ENCODE results near the gene GZMB.

Gene GZMB

DNA sequence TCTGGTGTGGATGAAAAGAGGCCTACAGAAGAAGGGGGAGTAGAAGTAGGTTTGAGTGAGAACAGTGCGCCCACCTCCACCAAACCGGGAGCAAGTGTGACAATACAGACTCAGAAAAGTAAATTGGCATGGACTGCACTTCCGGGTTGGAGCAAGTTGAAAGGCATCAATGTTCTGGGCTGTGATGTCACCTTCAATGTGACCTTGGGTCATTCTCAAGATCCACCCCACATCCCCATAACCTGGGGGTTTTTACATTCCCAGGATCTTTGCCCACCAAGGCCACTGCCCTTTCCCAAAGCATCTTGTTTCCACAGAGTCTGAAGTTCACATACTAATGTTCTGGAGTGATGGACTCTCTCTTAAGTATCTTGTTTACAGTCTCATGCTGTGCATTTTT, 5.3 kb upstream of the GZMB start:
- H3K36me3 ChIP-seq (ENCODE audit: insufficient read depth, low read length): no peaks in the 10 kb centered on the region
- H3K4me3 ChIP-seq (ENCODE audit: low read depth in 1 of 2, low read length in 2 of 2): no peak overlapping the region
- H3K9ac ChIP-seq (ENCODE audit: low read depth, low read length): no peak overlapping the region
- no peaks in the 10 kb centered on the region for H3K9me3 ChIP-seq (ENCODE audit: insufficient read depth, low read length, severe bottlenecking)
- no peaks in the 10 kb centered on the region for H3K79me2 ChIP-seq (ENCODE audit: insufficient read depth, low read length)
- DNase-seq: no peak
- H3K4me2 ChIP-seq (ENCODE audit: insufficient read depth, low read length): no peak overlapping the region
- H4K20me1 ChIP-seq (ENCODE audit: insufficient read depth, low read length): no peaks in the 10 kb centered on the region
- H3K4me1 ChIP-seq (ENCODE audit: insufficient read depth, low read length): no peaks in the 10 kb centered on the region
- no peak overlapping the region for H3K27ac ChIP-seq (ENCODE audit: low read length)
- H2AFZ ChIP-seq (ENCODE audit: low read depth, low read length): no peak overlapping the region
- H3K27me3 ChIP-seq (ENCODE audit: insufficient read depth, low read length, poor library complexity): no peaks in the 10 kb centered on the region
- no peak for TF ChIP-seq EZH2 (IDR thresholded peaks at IDR 0.05; ENCODE audit: borderline replicate concordance, low read depth, low read length, severe bottlenecking)
- TF ChIP-seq, protein P1, sequence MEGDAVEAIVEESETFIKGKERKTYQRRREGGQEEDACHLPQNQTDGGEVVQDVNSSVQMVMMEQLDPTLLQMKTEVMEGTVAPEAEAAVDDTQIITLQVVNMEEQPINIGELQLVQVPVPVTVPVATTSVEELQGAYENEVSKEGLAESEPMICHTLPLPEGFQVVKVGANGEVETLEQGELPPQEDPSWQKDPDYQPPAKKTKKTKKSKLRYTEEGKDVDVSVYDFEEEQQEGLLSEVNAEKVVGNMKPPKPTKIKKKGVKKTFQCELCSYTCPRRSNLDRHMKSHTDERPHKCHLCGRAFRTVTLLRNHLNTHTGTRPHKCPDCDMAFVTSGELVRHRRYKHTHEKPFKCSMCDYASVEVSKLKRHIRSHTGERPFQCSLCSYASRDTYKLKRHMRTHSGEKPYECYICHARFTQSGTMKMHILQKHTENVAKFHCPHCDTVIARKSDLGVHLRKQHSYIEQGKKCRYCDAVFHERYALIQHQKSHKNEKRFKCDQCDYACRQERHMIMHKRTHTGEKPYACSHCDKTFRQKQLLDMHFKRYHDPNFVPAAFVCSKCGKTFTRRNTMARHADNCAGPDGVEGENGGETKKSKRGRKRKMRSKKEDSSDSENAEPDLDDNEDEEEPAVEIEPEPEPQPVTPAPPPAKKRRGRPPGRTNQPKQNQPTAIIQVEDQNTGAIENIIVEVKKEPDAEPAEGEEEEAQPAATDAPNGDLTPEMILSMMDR (IDR thresholded peaks at IDR 0.05; ENCODE audit: borderline replicate concordance, extremely low read depth, low read length, poor library complexity, severe bottlenecking): no peak
- no peak for ATAC-seq (ENCODE audit: insufficient read depth, low read depth)

DNA sequence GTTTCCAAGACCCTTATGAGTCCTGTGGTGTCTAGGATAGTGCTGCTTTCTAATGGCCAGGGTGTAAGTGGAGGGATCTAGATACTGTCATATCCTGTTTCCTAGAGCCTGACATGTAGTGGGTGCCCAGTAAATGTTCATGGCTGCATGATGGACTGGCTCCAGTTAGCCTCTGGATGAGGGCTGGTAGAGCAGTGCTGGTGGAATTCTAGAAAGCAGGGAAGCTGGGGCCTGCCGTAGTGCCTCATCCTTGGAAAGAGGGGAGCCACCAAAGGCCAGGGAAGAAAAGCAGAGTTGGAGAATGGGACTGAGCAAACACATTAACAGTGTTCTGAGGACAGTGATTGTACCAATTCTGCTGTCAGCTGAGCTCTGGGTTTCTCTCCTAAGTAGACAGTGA, 637 bp downstream of the GZMB start:
- H2AFZ ChIP-seq (ENCODE audit: low read depth, low read length): no peak overlapping the region
- no peaks in the 10 kb centered on the region for H3K4me1 ChIP-seq (ENCODE audit: insufficient read depth, low read length)
- no peak for ATAC-seq (ENCODE audit: insufficient read depth, low read depth)
- no peak overlapping the region for H3K4me2 ChIP-seq (ENCODE audit: insufficient read depth, low read length)
- H3K4me3 ChIP-seq (ENCODE audit: low read depth in 1 of 2, low read length in 2 of 2): no peak overlapping the region
- TF ChIP-seq EZH2 (IDR thresholded peaks at IDR 0.05; ENCODE audit: borderline replicate concordance, low read depth, low read length, severe bottlenecking): no peak
- TF ChIP-seq, protein P1 (IDR thresholded peaks at IDR 0.05; ENCODE audit: borderline replicate concordance, extremely low read depth, low read length, poor library complexity, severe bottlenecking): no peak
- H3K9me3 ChIP-seq (ENCODE audit: insufficient read depth, low read length, severe bottlenecking): no peaks in the 10 kb centered on the region
- H3K79me2 ChIP-seq (ENCODE audit: insufficient read depth, low read length): no peaks in the 10 kb centered on the region
- H3K9ac ChIP-seq (ENCODE audit: low read depth, low read length): no peak overlapping the region
- no peaks in the 10 kb centered on the region for H3K27me3 ChIP-seq (ENCODE audit: insufficient read depth, low read length, poor library complexity)
- H3K27ac ChIP-seq (ENCODE audit: low read length): no peak overlapping the region
- H3K36me3 ChIP-seq (ENCODE audit: insufficient read depth, low read length): no peaks in the 10 kb centered on the region
- no peaks in the 10 kb centered on the region for H4K20me1 ChIP-seq (ENCODE audit: insufficient read depth, low read length)
- DNase-seq: no peak

DNA sequence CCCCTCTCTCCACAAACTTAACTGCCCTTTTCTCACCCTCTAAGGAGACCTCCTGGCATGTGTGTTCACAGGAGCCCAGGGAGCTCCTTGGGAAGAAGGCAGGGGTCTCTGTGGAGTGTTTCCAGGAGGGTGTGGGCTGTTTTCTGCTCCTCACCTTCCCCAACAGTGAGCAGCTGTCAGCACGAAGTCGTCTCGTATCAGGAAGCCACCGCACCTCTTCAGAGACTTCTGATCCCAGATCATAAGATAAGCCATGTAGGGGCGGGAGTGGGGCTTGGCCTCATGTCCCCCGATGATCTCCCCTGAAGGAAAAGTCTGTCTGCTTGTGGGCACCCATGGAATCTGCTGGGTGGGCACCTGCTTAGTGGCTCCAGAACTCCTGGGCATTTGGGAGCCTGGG, 1.2 kb downstream of the GZMB start:
- Histone ChIP-seq H3K36me3 (ENCODE audit: insufficient read depth, low read length) (no peaks in the 10 kb centered on the region), H2AFZ (ENCODE audit: low read depth, low read length) (no peak overlapping the region), H3K4me1 (ENCODE audit: insufficient read depth, low read length) (no peaks in the 10 kb centered on the region), H4K20me1 (ENCODE audit: insufficient read depth, low read length) (no peaks in the 10 kb centered on the region), H3K4me2 (ENCODE audit: insufficient read depth, low read length) (no peak overlapping the region), H3K9ac (ENCODE audit: low read depth, low read length) (no peak overlapping the region), H3K79me2 (ENCODE audit: insufficient read depth, low read length) (no peaks in the 10 kb centered on the region), H3K9me3 (ENCODE audit: insufficient read depth, low read length, severe bottlenecking) (no peaks in the 10 kb centered on the region), H3K4me3 (ENCODE audit: low read depth in 1 of 2, low read length in 2 of 2) (no peak overlapping the region), H3K27ac (ENCODE audit: low read length) (no peak overlapping the region), H3K27me3 (ENCODE audit: insufficient read depth, low read length, poor library complexity) (no peaks in the 10 kb centered on the region)
- ATAC-seq (ENCODE audit: insufficient read depth, low read depth): no peak
- no peak for DNase-seq
- TF ChIP-seq, protein P1 (IDR thresholded peaks at IDR 0.05; ENCODE audit: borderline replicate concordance, extremely low read depth, low read length, poor library complexity, severe bottlenecking): no peak
- TF ChIP-seq EZH2 (IDR thresholded peaks at IDR 0.05; ENCODE audit: borderline replicate concordance, low read depth, low read length, severe bottlenecking): no peak

DNA sequence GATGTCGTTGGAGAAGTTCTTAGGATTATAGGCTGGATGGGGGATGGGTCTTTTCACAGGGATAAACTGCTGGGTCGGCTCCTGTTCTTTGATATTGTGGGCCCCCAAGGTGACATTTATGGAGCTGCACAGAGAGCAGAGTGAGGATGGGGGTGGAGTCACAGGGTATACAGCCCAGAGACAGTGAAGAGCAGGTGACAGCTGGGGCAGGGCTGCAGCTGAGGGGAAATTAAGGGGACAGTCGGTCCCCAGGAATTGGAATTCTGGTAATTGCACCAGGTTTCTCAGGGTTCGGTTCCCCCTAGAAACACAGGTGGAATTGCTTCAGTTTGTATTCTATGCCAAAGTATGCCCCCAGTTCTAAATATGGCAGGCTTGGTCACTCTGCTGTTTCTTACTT, 1.7 kb downstream of the GZMB start:
- ATAC-seq (ENCODE audit: insufficient read depth, low read depth): no peak
- Histone ChIP-seq H3K27me3 (ENCODE audit: insufficient read depth, low read length, poor library complexity) (no peaks in the 10 kb centered on the region), H3K9ac (ENCODE audit: low read depth, low read length) (no peak overlapping the region), H3K4me3 (ENCODE audit: low read depth in 1 of 2, low read length in 2 of 2) (no peak overlapping the region), H3K79me2 (ENCODE audit: insufficient read depth, low read length) (no peaks in the 10 kb centered on the region), H3K4me1 (ENCODE audit: insufficient read depth, low read length) (no peaks in the 10 kb centered on the region), H3K9me3 (ENCODE audit: insufficient read depth, low read length, severe bottlenecking) (no peaks in the 10 kb centered on the region), H4K20me1 (ENCODE audit: insufficient read depth, low read length) (no peaks in the 10 kb centered on the region), H3K36me3 (ENCODE audit: insufficient read depth, low read length) (no peaks in the 10 kb centered on the region), H3K4me2 (ENCODE audit: insufficient read depth, low read length) (no peak overlapping the region), H3K27ac (ENCODE audit: low read length) (no peak overlapping the region), H2AFZ (ENCODE audit: low read depth, low read length) (no peak overlapping the region)
- no peak for DNase-seq
- TF ChIP-seq, protein P1 (IDR thresholded peaks at IDR 0.05; ENCODE audit: borderline replicate concordance, extremely low read depth, low read length, poor library complexity, severe bottlenecking): no peak
- no peak for TF ChIP-seq EZH2 (IDR thresholded peaks at IDR 0.05; ENCODE audit: borderline replicate concordance, low read depth, low read length, severe bottlenecking)
